Adipocyte (in vitro differentiated cells): ENCODE measurements around the gene LHPP.

Source experiments
- DNase-seq: peaks from one replicate; pipeline ENCODE4 v3.0.0-alpha.2; 2015; ENCODE audit warnings: low read depth
- H3K27me3 ChIP-seq: replicated peaks from 2 replicates; pipeline ENCODE4 v1.7.0; 2013; ENCODE audit warnings: mild to moderate bottlenecking, low read length, moderate library complexity; ENCODE audit not compliant: control insufficient read depth, insufficient read depth
- H3K36me3 ChIP-seq: 2 replicates; pipeline ENCODE4 v1.7.0; 2013; ENCODE audit warnings: low read length, mild to moderate bottlenecking, moderate library complexity; ENCODE audit not compliant: control insufficient read depth, insufficient read depth, severe bottlenecking
- H3K4me1 ChIP-seq: 2 replicates; pipeline ENCODE4 v1.7.0; 2013; ENCODE audit warnings: mild to moderate bottlenecking, low read length, moderate library complexity; ENCODE audit not compliant: control insufficient read depth, insufficient read depth
- H3K4me3 ChIP-seq: 2 replicates; pipeline ENCODE4 v1.7.0; 2013; ENCODE audit warnings: mild to moderate bottlenecking, low read length, moderate library complexity
- H3K9ac ChIP-seq: 2 replicates; pipeline ENCODE4 v1.7.0; 2013; ENCODE audit warnings: mild to moderate bottlenecking, low read length, moderate library complexity
- H3K9me3 ChIP-seq: 2 replicates; pipeline ENCODE4 v1.7.0; 2013; ENCODE audit warnings: mild to moderate bottlenecking, low read length, moderate library complexity; ENCODE audit not compliant: control insufficient read depth

Gene LHPP

GRCh38 chr10:124656541-124656940 is 194.9 kb downstream of the LHPP start:
- Histone ChIP-seq H3K36me3 (no peaks in the 10 kb centered on the region), H3K9ac (no peak overlapping the region), H3K27me3 (no peaks in the 10 kb centered on the region), H3K4me3 (no peak overlapping the region), H3K4me1 (peaks cover 4% of the 10 kb centered on the region), H3K9me3 (no peaks in the 10 kb centered on the region)
- no peak for DNase-seq

GRCh38 chr10:124657806-124658205 is 196.2 kb downstream of the LHPP start:
- Histone ChIP-seq H3K9ac (no peak overlapping the region), H3K4me3 (no peak overlapping the region), H3K27me3 (no peaks in the 10 kb centered on the region), H3K4me1 (peaks cover 4% of the 10 kb centered on the region), H3K9me3 (no peaks in the 10 kb centered on the region), H3K36me3 (no peaks in the 10 kb centered on the region)
- DNase-seq: no peak

- no peaks in the 10 kb centered on the region for H3K36me3 ChIP-seq
- no peak overlapping the region for H3K4me3 ChIP-seq
- H3K9me3 ChIP-seq: no peaks in the 10 kb centered on the region
- H3K4me1 ChIP-seq: peaks cover 4% of the 10 kb centered on the region
- no peaks in the 10 kb centered on the region for H3K27me3 ChIP-seq
- H3K9ac ChIP-seq: no peak overlapping the region
- no peak for DNase-seq
Measured at GRCh38 chr10:124658591-124659242, 197.1 kb downstream of the LHPP start.

GRCh38 chr10:124659380-124659779 is 197.8 kb downstream of the LHPP start:
- Histone ChIP-seq H3K27me3 (no peaks in the 10 kb centered on the region), H3K4me1 (peaks cover 4% of the 10 kb centered on the region), H3K36me3 (no peaks in the 10 kb centered on the region), H3K4me3 (no peak overlapping the region), H3K9me3 (no peaks in the 10 kb centered on the region), H3K9ac (no peak overlapping the region)
- no peak for DNase-seq

- Histone ChIP-seq H3K36me3 (no peaks in the 10 kb centered on the region), H3K9me3 (no peaks in the 10 kb centered on the region), H3K9ac (no peak overlapping the region), H3K4me3 (no peak overlapping the region), H3K27me3 (no peaks in the 10 kb centered on the region), H3K4me1 (peaks cover 4% of the 10 kb centered on the region)
- no peak for DNase-seq
Measured at GRCh38 chr10:124660404-124661125, 198.9 kb downstream of the LHPP start.

- H3K4me1 ChIP-seq: peaks cover 11% of the 10 kb centered on the region
- H3K4me3 ChIP-seq: no peak overlapping the region
- no peaks in the 10 kb centered on the region for H3K27me3 ChIP-seq
- no peaks in the 10 kb centered on the region for H3K9me3 ChIP-seq
- H3K36me3 ChIP-seq: no peaks in the 10 kb centered on the region
- no peak overlapping the region for H3K9ac ChIP-seq
- DNase-seq: no peak
Measured at GRCh38 chr10:124661660-124662180, 200.1 kb downstream of the LHPP start.

GRCh38 chr10:124663228-124663627 is 201.6 kb downstream of the LHPP start:
- Histone ChIP-seq H3K9ac (no peak overlapping the region), H3K4me3 (no peak overlapping the region), H3K27me3 (no peaks in the 10 kb centered on the region), H3K4me1 (peaks cover 18% of the 10 kb centered on the region), H3K9me3 (no peaks in the 10 kb centered on the region), H3K36me3 (no peaks in the 10 kb centered on the region)
- DNase-seq: no peak
